AG08396 (cell line): ENCODE measurements around the gene C6orf52.

ENCODE experiments used
- DNase-seq: peaks from one replicate; pipeline ENCODE4 v3.0.0; 2012; ENCODE audit warnings: low spot score, mixed read lengths

The C6orf52 gene

GRCh38 chr6:10655508-10656055 is 38.8 kb downstream of the C6orf52 start:
- no peak for DNase-seq

GRCh38 chr6:10644225-10644624 is 50.2 kb downstream of the C6orf52 start:
- DNase-seq = no peak

- no peak for DNase-seq
Measured at GRCh38 chr6:10643201-10643651, 51.2 kb downstream of the C6orf52 start.

GRCh38 chr6:10641528-10641927 is 52.9 kb downstream of the C6orf52 start:
- DNase-seq = no peak

GRCh38 chr6:10640412-10640811 is 54.0 kb downstream of the C6orf52 start:
- no peak for DNase-seq

GRCh38 chr6:10633216-10633615 is 61.2 kb downstream of the C6orf52 start:
- peak; percentile 53 for DNase-seq

- DNase-seq = no peak
Measured at GRCh38 chr6:10630178-10630577, 64.2 kb downstream of the C6orf52 start.

- no peak for DNase-seq
Measured at GRCh38 chr6:10627800-10628199, 66.6 kb downstream of the C6orf52 start.

GRCh38 chr6:10626154-10626741 is 68.2 kb downstream of the C6orf52 start:
- no peak for DNase-seq

- no peak for DNase-seq
Measured at GRCh38 chr6:10624836-10625235, 69.6 kb downstream of the C6orf52 start.

GRCh38 chr6:10621847-10622246 is 72.6 kb downstream of the C6orf52 start:
- DNase-seq = no peak
